Suppressor macrophage treated with lipopolysaccharide for 1 hour (primary cell): ENCODE measurements around the gene NRL.
A peak's percentile ranks its signal among the peaks of the same experiment; 100 is the strongest.

Experiments
- DNase-seq, 3 donors: peaks; one replicate each; pipeline ENCODE4 v3.0.0-alpha.2; 2020 to 2022

The NRL gene

GRCh38 chr14:24080888-24081738 lies 33.6 kb downstream of the NRL start:
- peak; percentile 49 to 65 (median 52) for DNase-seq

- DNase-seq: no peak
Measured at GRCh38 chr14:24080142-24080530, 34.6 kb downstream of the NRL start.

- no peak for DNase-seq
Measured at GRCh38 chr14:24079491-24080141, 35.1 kb downstream of the NRL start.

DNA sequence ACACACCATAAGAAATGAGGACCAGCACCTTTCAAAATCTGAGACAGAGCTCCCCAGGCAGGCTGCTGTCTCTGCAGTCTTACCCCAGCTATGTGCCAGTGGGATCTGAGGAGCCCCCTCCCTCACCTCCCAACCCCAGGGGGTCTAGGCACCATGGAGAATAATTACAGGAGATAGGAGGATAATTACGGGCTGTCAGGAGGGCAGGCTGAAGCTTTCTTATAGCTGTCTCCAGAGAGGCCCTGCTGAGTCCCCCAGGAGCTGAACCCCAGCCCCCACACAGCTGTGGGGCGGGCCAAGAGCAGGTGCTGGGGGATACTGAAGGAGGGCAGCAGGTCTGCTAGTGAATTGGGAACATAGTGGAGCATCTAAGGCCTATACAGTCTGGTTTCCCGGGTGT lies 36.6 kb downstream of the NRL start:
- no peak for DNase-seq

- no peak for DNase-seq
Measured at GRCh38 chr14:24077086-24077485, 37.7 kb downstream of the NRL start.

GRCh38 chr14:24076302-24076601 lies 38.5 kb downstream of the NRL start:
- DNase-seq: no peak

DNA sequence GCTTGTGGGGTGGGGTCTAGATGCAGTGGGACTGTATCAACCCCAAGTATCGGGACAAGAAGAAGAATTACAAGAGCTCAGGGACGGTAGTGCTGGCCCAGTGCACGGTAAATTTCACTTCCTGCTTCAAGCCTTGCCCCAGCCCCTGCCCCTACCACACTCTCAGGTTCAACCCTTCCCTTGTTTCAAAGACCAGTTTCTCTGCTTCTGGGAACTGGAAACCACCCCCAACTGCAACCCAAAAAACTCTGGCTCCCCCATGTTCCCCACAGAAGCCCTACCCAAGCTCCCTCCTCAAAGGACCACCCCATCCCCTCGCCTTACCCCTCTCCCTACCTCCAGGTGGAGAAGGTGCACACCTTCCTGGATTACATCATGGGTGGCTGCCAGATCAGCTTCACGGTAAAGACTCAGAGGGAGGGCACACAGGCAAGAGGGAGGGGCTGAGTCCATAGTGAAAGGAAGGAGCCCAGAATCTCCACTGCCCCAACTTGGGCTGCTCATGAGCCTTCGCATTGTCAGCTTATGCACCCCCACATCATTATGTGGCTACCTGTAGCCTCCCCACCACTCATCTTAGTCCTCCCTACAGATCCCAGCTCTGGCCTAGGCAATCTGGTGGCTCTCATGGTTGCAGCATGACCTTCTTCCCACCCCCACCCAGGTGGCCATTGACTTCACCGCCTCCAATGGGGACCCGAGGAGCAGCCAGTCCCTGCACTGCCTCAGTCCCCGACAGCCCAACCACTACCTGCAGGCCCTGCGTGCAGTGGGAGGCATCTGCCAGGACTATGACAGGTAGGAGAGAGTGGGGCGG lies 39.1 kb downstream of the NRL start:
- DNase-seq: no peak

GRCh38 chr14:24074625-24075484 lies 39.9 kb downstream of the NRL start:
- DNase-seq: peak in 2 of 3 donors; percentile 25 to 41

GRCh38 chr14:24072881-24073877 lies 41.6 kb downstream of the NRL start:
- DNase-seq: no peak

DNA sequence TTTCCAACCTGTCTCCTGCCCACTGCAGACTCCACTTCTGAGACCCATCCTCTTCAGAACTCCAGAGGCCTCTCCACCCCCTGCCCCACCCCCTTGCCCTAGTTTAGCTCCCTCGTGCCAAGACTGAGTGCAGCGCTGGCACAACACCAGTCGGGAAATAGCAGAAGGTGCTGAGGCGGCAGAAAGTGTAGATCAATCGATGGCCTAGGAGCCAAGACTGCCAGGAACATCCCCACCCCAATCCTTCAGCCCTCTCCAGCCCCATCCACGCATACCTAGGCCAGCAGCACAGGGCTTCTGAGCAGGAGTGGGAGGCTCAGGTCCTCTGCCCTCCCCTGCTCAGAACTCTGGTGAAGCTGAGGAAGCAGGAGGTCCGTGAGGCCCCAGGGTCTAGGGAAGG lies 42.3 kb downstream of the NRL start:
- no peak for DNase-seq

- DNase-seq: no peak
Measured at GRCh38 chr14:24071836-24072430, 42.8 kb downstream of the NRL start.

DNA sequence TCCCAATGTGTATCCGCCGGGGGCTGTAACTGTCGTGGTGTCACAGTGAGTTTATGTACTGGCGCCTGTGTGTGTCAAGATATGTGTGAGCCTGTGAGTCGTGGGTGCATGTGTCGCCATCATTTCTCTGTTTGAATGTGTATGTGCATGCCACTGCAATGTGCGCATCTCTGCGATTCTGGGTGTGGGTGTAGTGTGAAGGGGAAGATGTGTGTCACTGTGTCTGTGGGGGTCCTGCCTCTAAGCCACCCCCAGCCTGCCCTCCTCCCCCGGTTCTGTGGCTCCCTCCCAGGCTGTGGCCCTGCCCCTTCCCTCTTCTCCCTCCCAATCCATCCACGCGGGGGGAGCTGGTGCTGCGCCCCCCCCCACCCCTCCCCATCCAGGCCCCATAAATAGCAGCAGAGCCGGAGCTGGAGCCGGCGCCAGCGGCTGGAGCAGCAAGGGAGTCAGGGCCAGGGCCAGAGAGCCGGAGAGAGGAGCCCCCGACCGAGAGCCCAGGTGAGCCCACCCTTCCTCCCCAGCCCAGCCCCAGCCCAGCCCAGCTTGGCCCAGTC lies 43.5 kb downstream of the NRL start, which contains the start of gene CPNE6:
Gene CPNE6 (plus strand): TSS at position 419 of the 554 bp plus-strand sequence. CDS start 1,375 bp downstream, outside the sequence.
- no peak for DNase-seq

GRCh38 chr14:24070285-24071143 lies 44.2 kb downstream of the NRL start:
- DNase-seq: no peak

GRCh38 chr14:24069411-24069735 lies 45.4 kb downstream of the NRL start:
- DNase-seq: no peak

- DNase-seq: no peak
Measured at GRCh38 chr14:24068711-24069410, 45.9 kb downstream of the NRL start.

- DNase-seq: no peak
Measured at GRCh38 chr14:24067133-24068082, 47.3 kb downstream of the NRL start.

DNA sequence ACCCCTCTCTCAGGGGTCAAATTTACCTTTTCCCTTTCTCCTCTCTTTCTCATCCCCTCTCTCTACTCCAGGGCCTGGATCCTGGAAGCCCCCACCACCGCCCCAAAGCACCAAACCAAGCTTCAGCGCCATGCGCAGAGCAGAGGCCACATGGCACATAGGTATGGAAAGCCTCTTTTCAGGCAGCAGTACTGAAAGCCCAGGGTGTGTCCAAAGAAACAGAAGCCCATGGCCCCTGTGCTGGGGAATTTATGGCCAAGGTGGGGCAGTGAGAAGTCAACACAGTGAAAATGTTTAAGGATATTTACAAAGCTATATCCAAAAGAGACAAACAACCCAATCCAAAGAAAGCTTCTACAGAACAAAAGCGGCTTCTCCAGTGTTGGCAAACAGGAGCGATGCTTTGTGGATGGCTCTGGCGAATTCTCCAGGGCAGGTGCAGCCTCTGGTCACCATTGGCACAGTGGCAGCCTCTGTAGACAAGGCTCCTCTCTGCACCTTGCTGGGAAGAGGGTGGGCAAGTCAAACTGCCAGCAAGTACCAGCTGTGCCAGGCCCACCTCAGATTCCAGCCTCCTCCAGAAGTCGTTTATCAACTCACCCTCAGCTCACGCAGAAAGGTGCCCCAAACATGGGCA lies 48.1 kb downstream of the NRL start:
- DNase-seq: no peak
